K562 (cell line): ENCODE measurements around the gene TUBB2A. TPM values are rescaled to one million over a fixed set of nuclear protein-coding genes. Genes with fewer than 3 reads are reported as not detected.

Source experiments
- ATAC-seq: fragments of 200-7000 bp; cut with Tn5 transposase; 3 replicates; pipeline ENCODE4 v1.9.1; 2020; ENCODE audit warnings: moderate library complexity
- BruUV-seq: library from RNA; stranded (reverse); fragments of 400-500 nt; replicated peaks from 2 replicates; lab custom pipeline; 2021; lab: Mats Ljungman, UMichigan
- CTCF ChIA-PET: fragments of 300-600 bp; formaldehyde crosslinking; extraction: SDS; loops from one replicate; lab custom pipeline; 2021; ENCODE audit warnings: low intra/inter-chr PET ratio; lab: Yijun Ruan, JAX
- POLR2A ChIA-PET: fragments of 300-600, 350-650 bp; sonication (Branson Sonifier 250); formaldehyde crosslinking; extraction: SDS; loops from one replicate; lab custom pipeline; 2021; ENCODE audit warnings: antibody characterized with exemption, inconsistent platforms; lab: Yijun Ruan, JAX
- DNase-seq, 4 experiments: peaks; one replicate each; pipeline versions ENCODE4 v3.0.0 to v3.0.0-alpha.2; 2011 to 2018; ENCODE audit warnings: low spot score in 3 of 4, mixed read lengths in 3 of 4; ENCODE audit errors: extremely low read depth in 1 of 4
- FAIRE-seq: peaks from 2 replicates; lab custom pipeline; 2011; peaks lifted over from hg19 to GRCh38; lab: Jason Lieb, UNC
- H2AFZ ChIP-seq: 2 replicates; pipeline ENCODE4 v1.6.0; 2011; ENCODE audit warnings: low read depth, low read length, control low read depth, inconsistent platforms
- H3K27ac ChIP-seq: fragments of 200-600 bp; 3 replicates; pipeline ENCODE4 v1.8.0; 2011; ENCODE audit warnings: low read depth, mild to moderate bottlenecking, control low read depth, inconsistent platforms, low read length, moderate library complexity, mixed read lengths; ENCODE audit errors: extremely low read depth
- H3K27me3 ChIP-seq, 2 experiments: fragments of 300-600 bp in 1 of 2; 2 replicates in 1 of 2; 3 replicates in 1 of 2; pipeline versions ENCODE4 v1.6.0 to v1.8.0; 2011; ENCODE audit warnings: inconsistent platforms in 2 of 2, low read length in 2 of 2, mild to moderate bottlenecking in 1 of 2, mixed read lengths in 1 of 2, moderate library complexity in 1 of 2; ENCODE audit not compliant: control insufficient read depth in 2 of 2, insufficient read depth in 2 of 2
- H3K36me3 ChIP-seq: fragments of 300-600 bp; 3 replicates; pipeline ENCODE4 v1.8.0; 2011; ENCODE audit warnings: mild to moderate bottlenecking, low read length, inconsistent platforms; ENCODE audit not compliant: control insufficient read depth, insufficient read depth
- H3K4me1 ChIP-seq, 2 experiments: fragments of 200-600 bp in 1 of 2; replicated peaks in 1 of 2; 2 replicates in 1 of 2; 3 replicates in 1 of 2; pipeline versions ENCODE4 v1.5.1 to v1.8.0; 2011; ENCODE audit warnings: inconsistent platforms in 2 of 2, low read length in 2 of 2, mild to moderate bottlenecking in 1 of 2, mixed read lengths in 1 of 2, moderate library complexity in 1 of 2; ENCODE audit not compliant: control insufficient read depth in 2 of 2, insufficient read depth in 2 of 2
- H3K4me2 ChIP-seq: 2 replicates; pipeline ENCODE4 v1.6.1; 2011; ENCODE audit warnings: low read length, control low read depth, inconsistent platforms, mixed read lengths; ENCODE audit not compliant: insufficient read depth
- H3K4me3 ChIP-seq: fragments of 200-600 bp; sonication (generic), shearing (Covaris generic); 2 replicates; pipeline ENCODE4 v1.5.1; 2016; ENCODE audit warnings: control low read depth, inconsistent platforms
- H3K79me2 ChIP-seq: fragments of 200-600 bp; 3 replicates; pipeline ENCODE4 v1.8.0; 2011; ENCODE audit warnings: low read length, inconsistent platforms; ENCODE audit not compliant: control insufficient read depth, insufficient read depth
- H3K9ac ChIP-seq, 2 experiments: 2 replicates each; pipeline versions ENCODE4 v1.6.0 to v1.6.1; 2011; ENCODE audit warnings: low read depth in 2 of 2, low read length in 2 of 2, control low read depth in 1 of 2, inconsistent platforms in 1 of 2, mild to moderate bottlenecking in 1 of 2, mixed read lengths in 1 of 2; ENCODE audit not compliant: insufficient read depth in 1 of 2
- H3K9me1 ChIP-seq: one replicate; pipeline ENCODE4 v1.6.0; 2011; ENCODE audit warnings: inconsistent platforms, mild to moderate bottlenecking, low read length, moderate library complexity; ENCODE audit not compliant: control insufficient read depth, insufficient read depth
- H3K9me3 ChIP-seq: replicated peaks from 2 replicates; pipeline ENCODE4 v1.5.1; 2011; ENCODE audit warnings: low read depth, low read length, inconsistent platforms; ENCODE audit not compliant: control insufficient read depth, insufficient read depth
- H4K20me1 ChIP-seq: replicated peaks from 2 replicates; pipeline ENCODE4 v1.6.1; 2011; ENCODE audit warnings: low read length, inconsistent platforms, mixed read lengths; ENCODE audit not compliant: control insufficient read depth, insufficient read depth
- CEBPG ChIP-seq, 3 experiments: fragments of 200-800 bp in 1 of 3; sonication (Bioruptor generic) in 1 of 3; sonication (generic) in 1 of 3; formaldehyde crosslinking in 1 of 3; IDR thresholded peaks in 2 of 3; conservative IDR thresholded peaks in 1 of 3; 2 replicates each; pipeline versions ENCODE4 v1.6.1 to v1.8.0; 2016 to 2022; ENCODE audit warnings: missing compliant biosample characterization in 2 of 3, missing genetic modification characterization in 2 of 3, mild to moderate bottlenecking in 1 of 3, missing genetic modification reagents in 1 of 3
- CHAMP1 ChIP-seq: fragments of 450-650 bp; IDR thresholded peaks from 2 replicates; pipeline ENCODE4 v1.6.1; 2016; ENCODE audit warnings: mild to moderate bottlenecking
- CTCF ChIP-seq, 3 experiments: IDR thresholded peaks in 2 of 3; conservative IDR thresholded peaks in 1 of 3; 2 replicates each; pipeline ENCODE4 v1.5.1; 2011 to 2012; ENCODE audit warnings: low read length in 3 of 3, mild to moderate bottlenecking in 3 of 3, control low read depth in 2 of 3, improper control_type of control experiment in 1 of 3, inconsistent platforms in 1 of 3, low read depth in 1 of 3, mixed read lengths in 1 of 3, moderate library complexity in 1 of 3; ENCODE audit not compliant: insufficient read depth in 2 of 3
- HMG20A ChIP-seq: fragments of 450-650 bp; formaldehyde crosslinking; conservative IDR thresholded peaks from 2 replicates; pipeline ENCODE4 v1.4.0; 2020; ENCODE audit warnings: mild to moderate bottlenecking, mixed read lengths
- LARP7 ChIP-seq: fragments of 450-650 bp; IDR thresholded peaks from 2 replicates; pipeline ENCODE4 v1.6.1; 2016
- MAFF ChIP-seq: IDR thresholded peaks from 2 replicates; pipeline ENCODE4 v1.6.1; 2012; ENCODE audit warnings: low read length, improper control_type of control experiment
- MIER1 ChIP-seq: fragments of 450-650 bp; IDR thresholded peaks from 2 replicates; pipeline ENCODE4 v1.6.1; 2016; ENCODE audit warnings: antibody characterized with exemption, mild to moderate bottlenecking, low read depth
- NFATC3 ChIP-seq: fragments of 450-650 bp; IDR thresholded peaks from 2 replicates; pipeline ENCODE4 v1.6.1; 2017; ENCODE audit warnings: mild to moderate bottlenecking
- PHTF2 ChIP-seq: fragments of 250-450 bp; sonication (Bioruptor Pico); IDR thresholded peaks from 2 replicates; pipeline ENCODE4 v1.5.0; 2021; ENCODE audit warnings: mild to moderate bottlenecking
- POLR2AphosphoS5 ChIP-seq: IDR thresholded peaks from 2 replicates; pipeline ENCODE4 v1.6.1; 2011; ENCODE audit warnings: mild to moderate bottlenecking, low read depth, low read length, moderate library complexity; ENCODE audit not compliant: control insufficient read depth, insufficient read depth
- POLR2G ChIP-seq: fragments of 200-400 bp; formaldehyde crosslinking; IDR thresholded peaks from 2 replicates; pipeline ENCODE4 v1.6.1; 2017; ENCODE audit warnings: low read depth, mild to moderate bottlenecking, antibody characterized with exemption, low read length, moderate library complexity
- ZFX ChIP-seq: sonication (generic); formaldehyde crosslinking; IDR thresholded peaks from 2 replicates; pipeline ENCODE4 v1.8.0; 2022; ENCODE audit warnings: mild to moderate bottlenecking, missing genetic modification reagents, moderate library complexity
- ZNF324 ChIP-seq: fragments of 250-450 bp; sonication (Bioruptor Pico); IDR thresholded peaks from 2 replicates; pipeline ENCODE4 v1.4.0; 2020; ENCODE audit warnings: mild to moderate bottlenecking
- ZNF778 ChIP-seq: fragments of 450-650 bp; formaldehyde crosslinking; IDR thresholded peaks from 2 replicates; pipeline ENCODE4 v1.4.0; 2020; ENCODE audit warnings: mild to moderate bottlenecking, moderate library complexity
- WGBS: fragments of 100-300 bp; shearing (Covaris generic); methylation state at CpG from one replicate; pipeline ENCODE4 v1.1.6; 2016; ENCODE audit warnings: low coverage, mixed read lengths; ENCODE audit not compliant: insufficient coverage; ENCODE audit errors: missing lambda C conversion rate; 5-methylcytosine and 5-hydroxymethylcytosine counted together
- in situ Hi-C: fragments of 300-500 bp; cut with MboI; formaldehyde crosslinking; loops from 4 replicates; pipeline ENCODE4 v1.15.0; 2018; ENCODE audit warnings: inconsistent platforms, mixed read lengths
- intact Hi-C: fragments of 100-400 bp; cut with micrococcal nuclease; formaldehyde crosslinking; loops from 2 replicates; pipeline ENCODE4 v1.14.2; 2022
- polyA plus RNA-seq, 8 experiments: library from polyadenylated mRNA; depleted of rRNA in 4 of 8; stranded (reverse) in 5 of 8; unstranded in 3 of 8; fragments of >200 nt; fragmentation: Nextera tagmentation in 2 of 8; fragmentation: Illumina TruSeq in 1 of 8; extraction: Ambion mirVana in 2 of 8; extraction: Trizol in 1 of 8; gene quantifications; 2 replicates each; pipeline versions ENCODE4 v1.2.1 to v1.2.3, GENCODE V29; 2011 to 2014; ENCODE audit warnings: inconsistent platforms in 1 of 8, missing spikeins in 1 of 8
- total RNA-seq, 7 experiments: library from RNA; depleted of rRNA in 6 of 7; stranded (reverse); fragments of >200 nt in 6 of 7; fragmentation: Illumina TruSeq in 2 of 7; extraction: Trizol in 2 of 7; gene quantifications; 2 replicates each; pipeline versions ENCODE4 v1.2.1 to v1.2.3, GENCODE V29; 2011 to 2021; ENCODE audit warnings: low replicate concordance in 1 of 7

Gene TUBB2A
- total and polyA plus RNA-seq, 9 of the 15 experiments (the other 6 are each of a cell fraction or from before 2014, with no cell fraction given) = 3.6 to 92.1 (median 45.6) TPM

- no peak for TF ChIP-seq NFATC3
- TF ChIP-seq POLR2G = no peak
- no peak for TF ChIP-seq ZFX (CRISPR knock-in tag)
- no peak for TF ChIP-seq ZNF324 (CRISPR knock-in tag)
- no peak for TF ChIP-seq HMG20A
- TF ChIP-seq PHTF2 (CRISPR knock-in tag) = no peak
- TF ChIP-seq MIER1 = no peak
- TF ChIP-seq CTCF (IDR thresholded peaks at IDR 0.05 in 2 of 3, conservative IDR thresholded peaks at IDR 0.05 in 1 of 3; ENCODE audit: insufficient read depth in 2 of 3, low read depth in 1 of 3, low read length in 3 of 3) = peak in 2 of 3 experiments; percentile 16 to 31; a peak in 1 of 6 replicates
- no peak for TF ChIP-seq LARP7
- TF ChIP-seq, all 486 proteins: peak for 3
These were observed 7.0 kb upstream of the TUBB2A start (continued) for GRCh38 chr6:3164388-3164787.

DNA sequence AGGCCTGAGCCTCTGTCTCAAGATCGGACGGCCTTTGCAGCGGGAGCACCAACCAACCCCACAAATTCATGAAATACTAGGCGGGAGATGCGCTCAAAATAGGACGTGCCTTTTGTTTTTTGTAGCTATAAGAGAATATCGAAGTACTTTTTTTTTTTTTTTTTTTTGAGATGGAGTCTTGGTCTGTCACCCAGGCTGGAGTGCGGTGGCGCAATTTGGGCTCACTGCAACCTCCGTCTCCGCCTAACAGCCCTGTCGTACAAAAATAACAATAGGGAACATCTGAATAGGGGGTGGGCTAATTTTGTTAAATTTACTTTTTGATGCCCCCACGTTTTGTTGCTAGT, 5.9 kb upstream of the TUBB2A start:
- POLR2A ChIA-PET = interaction anchor here (0.7 to 3.0 kb wide), 10 partner anchors 9 to 164 kb away, joined by 3 to 15 read pairs (median 5); partner anchors contain the start of genes NQO2 and PSMG4
- CTCF ChIA-PET = interaction anchor here (0.7 kb wide), 1 partner anchor 12 kb away, joined by 4 read pairs; no protein-coding TSS in a partner anchor
- Histone ChIP-seq H3K36me3 (0 out of 3 replicates have a peak, but pooled peaks cover 2% of the 10 kb centered on the region), H2AFZ (peak overlapping the region; percentile 78), H3K4me1 (peaks cover 28 to 76% of the 10 kb centered on the region in 2 experiments), H3K9ac (peak overlapping the region; percentile 23 to 56; a peak in 3 of 4 replicates), H3K27me3 (no peaks in the 10 kb centered on the region), H3K9me1 (no peaks in the 10 kb centered on the region), H4K20me1 (no peaks in the 10 kb centered on the region), H3K4me2 (peak overlapping the region; percentile 67), H3K27ac (peak overlapping the region; percentile 98), H3K79me2 (peaks cover 23% of the 10 kb centered on the region), H3K9me3 (0 out of 2 replicates have a peak, but pooled peaks cover 2% of the 10 kb centered on the region), H3K4me3 (peak overlapping the region; percentile 69)
- FAIRE-seq (no peak), ATAC-seq (no peak), DNase-seq (no peak)
- in situ Hi-C loops (no loop called here), intact Hi-C loops (loop anchor here (2.0 to 5.0 kb wide), 4 partner anchors 32 to 176 kb away; partner anchors contain the start of gene RIPK1)
- BruUV-seq = no TSS peak
- 11% methylated on average over 13 of the region's 13 CpGs for WGBS
- TF ChIP-seq ZNF778 (no peak), CHAMP1 (no peak), CEBPG (CRISPR knock-in tag; IDR thresholded peaks at IDR 0.05) (0 out of 2 replicates have a peak, but pooled peaks have one; percentile 18), CEBPG (tag; conservative IDR thresholded peaks at IDR 0.05 in 1 of 2, IDR thresholded peaks at IDR 0.05 in 1 of 2) (peak; percentile 27 to 79; a peak in 3 of 4 replicates), POLR2AphosphoS5 (peak; percentile 10; the same call in 1 of the 2 replicates), MAFF (no peak)
